Hypothalamus (tissue), 51 donors: ENCODE data around the gene MIGA2.

Source experiments
- DNase-seq, 51 donors: peaks; one replicate each; lab custom pipeline; 2025; lab: John Stamatoyannopoulos, UW

MIGA2 gene

GRCh38 chr9:129095170-129095667, 58.8 kb downstream of the MIGA2 start:
- no peak for DNase-seq

GRCh38 chr9:129095908-129096307, 59.5 kb downstream of the MIGA2 start:
- no peak for DNase-seq

- no peak for DNase-seq
Observed at GRCh38 chr9:129097671-129098306, 61.4 kb downstream of the MIGA2 start.

- DNase-seq: no peak
Observed at GRCh38 chr9:129098328-129098727, 61.9 kb downstream of the MIGA2 start.

GRCh38 chr9:129100383-129101169, 64.2 kb downstream of the MIGA2 start:
- no peak for DNase-seq

- no peak for DNase-seq
Observed at GRCh38 chr9:129101279-129101678, 64.9 kb downstream of the MIGA2 start.

- no peak for DNase-seq
Observed at GRCh38 chr9:129102095-129102525, 65.7 kb downstream of the MIGA2 start.

GRCh38 chr9:129102791-129103594, 66.6 kb downstream of the MIGA2 start:
- DNase-seq: peak in 17 of 51 donors; percentile 8 to 40 (median 20)

GRCh38 chr9:129103595-129103965, 67.2 kb downstream of the MIGA2 start:
- DNase-seq: no peak

- DNase-seq: no peak
Observed at GRCh38 chr9:129104051-129104450, 67.6 kb downstream of the MIGA2 start.

- no peak for DNase-seq
Observed at GRCh38 chr9:129105857-129106694, 69.7 kb downstream of the MIGA2 start.

GRCh38 chr9:129107651-129108050, 71.2 kb downstream of the MIGA2 start:
- DNase-seq: no peak

GRCh38 chr9:129108083-129108804, 71.8 kb downstream of the MIGA2 start:
- DNase-seq: no peak

GRCh38 chr9:129108805-129109536, 72.5 kb downstream of the MIGA2 start:
- DNase-seq: no peak

- no peak for DNase-seq
Observed at GRCh38 chr9:129109537-129109903, 73.1 kb downstream of the MIGA2 start.

GRCh38 chr9:129109952-129110739, 73.7 kb downstream of the MIGA2 start:
- peak in 4 of 51 donors; percentile 26 to 51 (median 47) for DNase-seq

GRCh38 chr9:129110740-129111527, 74.5 kb downstream of the MIGA2 start, which contains the start of the genes CRAT and PTPA:
Gene CRAT, minus strand, starts transcription at chr9:129110793. Its CDS starts 284 bp downstream, at chr9:129110509.
Gene PTPA, plus strand, starts transcription at chr9:129111415. Its CDS starts 186 bp downstream, at chr9:129111601.
- peak; percentile 65 to 99 (median 95) for DNase-seq
